HepG2 (cell line): ENCODE data around the gene MEF2B. TPM values are rescaled to one million over a fixed set of nuclear protein-coding genes. Genes with fewer than 3 reads are reported as not detected.

Experiments used
- ATAC-seq: fragments of 200-7000 bp; cut with Tn5 transposase; 3 replicates; pipeline ENCODE4 v1.9.1; 2020; ENCODE audit warnings: mild to moderate bottlenecking, moderate library complexity
- BruUV-seq: library from RNA; stranded (reverse); fragments of 400-500 nt; replicated peaks from 2 replicates; lab custom pipeline; 2021; lab: Mats Ljungman, UMichigan
- CTCF ChIA-PET: fragments of 300-600 bp; formaldehyde crosslinking; extraction: SDS; loops from one replicate; lab custom pipeline; 2021; ENCODE audit warnings: low total read pairs, inconsistent platforms, low intra/inter-chr PET ratio; lab: Yijun Ruan, JAX
- POLR2A ChIA-PET: fragments of 350-600 bp; sonication (Branson Sonifier 250); formaldehyde crosslinking; loops from one replicate; lab custom pipeline; 2020; ENCODE audit warnings: antibody characterized with exemption, inconsistent platforms; lab: Yijun Ruan, JAX
- DNase-seq: peaks from one replicate; pipeline ENCODE4 v3.0.0-alpha.2; 2015; ENCODE audit warnings: low spot score
- FAIRE-seq: peaks from 3 replicates; lab custom pipeline; 2011; peaks lifted over from hg19 to GRCh38; lab: Jason Lieb, UNC
- H2AFZ ChIP-seq: one replicate; pipeline ENCODE4 v1.6.1; 2011; ENCODE audit warnings: low read length, inconsistent platforms
- H3K27ac ChIP-seq: fragments of 300-600 bp; 3 replicates; pipeline ENCODE4 v1.8.0; 2011; ENCODE audit warnings: mixed run types, mild to moderate bottlenecking, mixed read lengths, low read length, inconsistent platforms; ENCODE audit not compliant: insufficient read depth; ENCODE audit errors: extremely low read length
- H3K27me3 ChIP-seq, 2 experiments: fragments of 200-600 bp in 1 of 2; 2 replicates in 1 of 2; 3 replicates in 1 of 2; pipeline versions ENCODE4 v1.6.0 to v1.8.0; 2011; ENCODE audit warnings: low read length in 2 of 2, mild to moderate bottlenecking in 2 of 2, moderate library complexity in 2 of 2, inconsistent platforms in 1 of 2; ENCODE audit not compliant: insufficient read depth in 2 of 2, control insufficient read depth in 1 of 2
- H3K36me3 ChIP-seq, 2 experiments: fragments of 200-600 bp in 1 of 2; replicated peaks in 1 of 2; 2 replicates in 1 of 2; 3 replicates in 1 of 2; pipeline versions ENCODE4 v1.5.1 to v1.8.0; 2011; ENCODE audit warnings: low read length in 2 of 2, inconsistent platforms in 1 of 2; ENCODE audit not compliant: insufficient read depth in 2 of 2, control insufficient read depth in 1 of 2
- H3K4me1 ChIP-seq: 2 replicates; pipeline ENCODE4 v1.5.1; 2012; ENCODE audit warnings: low read length, inconsistent platforms; ENCODE audit not compliant: insufficient read depth
- H3K4me2 ChIP-seq: 2 replicates; pipeline ENCODE4 v1.6.0; 2011; ENCODE audit warnings: low read depth, low read length, inconsistent platforms
- H3K4me3 ChIP-seq, 3 experiments: fragments of 200-600 bp in 1 of 3; sonication (generic), shearing (Covaris generic) in 1 of 3; replicated peaks in 1 of 3; 2 replicates each; pipeline ENCODE4 v1.5.1; 2011 to 2016; ENCODE audit warnings: low read length in 3 of 3, inconsistent platforms in 2 of 3, low read depth in 2 of 3, mild to moderate bottlenecking in 2 of 3, control low read depth in 1 of 3, mixed read lengths in 1 of 3; ENCODE audit not compliant: insufficient read depth in 1 of 3
- H3K79me2 ChIP-seq: one replicate; pipeline ENCODE4 v1.6.1; 2011; ENCODE audit warnings: low read length, inconsistent platforms; ENCODE audit not compliant: insufficient read depth
- H3K9ac ChIP-seq: 2 replicates; pipeline ENCODE4 v1.6.0; 2011; ENCODE audit warnings: mild to moderate bottlenecking, low read depth, low read length, inconsistent platforms; ENCODE audit not compliant: insufficient read depth
- H3K9me3 ChIP-seq: 2 replicates; pipeline ENCODE4 v1.5.1; 2012; ENCODE audit warnings: mild to moderate bottlenecking, low read length
- H4K20me1 ChIP-seq: 2 replicates; pipeline ENCODE4 v1.6.0; 2011; ENCODE audit warnings: inconsistent platforms, mild to moderate bottlenecking, low read length, moderate library complexity; ENCODE audit not compliant: insufficient read depth
- AGO2 ChIP-seq: fragments of 200-400 bp; formaldehyde crosslinking; optimal IDR thresholded peaks from 2 replicates; pipeline ENCODE3; 2017; ENCODE audit warnings: mild to moderate bottlenecking, low read depth, low read length, moderate library complexity
- SATB2 ChIP-seq: sonication (generic); formaldehyde crosslinking; IDR thresholded peaks from 2 replicates; pipeline ENCODE4 v1.5.0; 2020; ENCODE audit warnings: missing genetic modification reagents
- SP4 ChIP-seq: sonication (generic); formaldehyde crosslinking; IDR thresholded peaks from 2 replicates; pipeline ENCODE4 v1.8.1; 2023; ENCODE audit warnings: mild to moderate bottlenecking, missing genetic modification reagents
- STAG1 ChIP-seq: sonication (generic); formaldehyde crosslinking; IDR thresholded peaks from 2 replicates; pipeline ENCODE4 v1.4.0; 2020; ENCODE audit warnings: missing genetic modification reagents
- WGBS: methylation state at CpG from one replicate; pipeline ENCODE4 v1.1.6; 2017; ENCODE audit warnings: low lambda C conversion rate; 5-methylcytosine and 5-hydroxymethylcytosine counted together
- in situ Hi-C: cut with HindIII; loops from 2 replicates; pipeline ENCODE4 v1.10.0; 2017; ENCODE audit warnings: low pct_unique_long_range_greater_than_20kb; ENCODE audit not compliant: extremely low pct_ligation_motif_present
- intact Hi-C: fragments of 100-400 bp; cut with micrococcal nuclease; formaldehyde crosslinking; loops from one replicate; pipeline ENCODE4 v1.10.0; 2022; ENCODE audit not compliant: unreplicated experiment
- polyA plus RNA-seq, 8 experiments: library from polyadenylated mRNA; depleted of rRNA in 3 of 8; stranded (reverse) in 7 of 8; unstranded in 1 of 8; fragments of >200 nt; fragmentation: Illumina TruSeq in 4 of 8; extraction: Trizol in 4 of 8; gene quantifications; 2 replicates each; pipeline versions ENCODE4 v1.2.1 to v1.2.3, GENCODE V29; 2011 to 2016; ENCODE audit warnings: low read depth in 4 of 8, missing spikeins in 1 of 8, mixed read lengths in 1 of 8; ENCODE audit not compliant: insufficient read depth in 1 of 8
- total RNA-seq, 5 experiments: library from RNA; depleted of rRNA; stranded (reverse); fragments of >200 nt; fragmentation: Illumina TruSeq; extraction: Trizol; gene quantifications; 2 replicates each; pipeline ENCODE4 v1.2.3, GENCODE V29; 2016; ENCODE audit warnings: low read depth in 1 of 5

Gene MEF2B
- total and polyA plus RNA-seq, 2 of the 13 experiments (the other 11 are each of a cell fraction or from before 2014, with no cell fraction given) = 1.2 to 1.7 TPM

GRCh38 chr19:19111136-19111835, 58.8 kb downstream of the MEF2B start:
- WGBS = 69% methylated on average over 3 of the region's 15 CpGs
- Histone ChIP-seq H3K4me3 (no peak overlapping the region), H3K9ac (no peak overlapping the region), H2AFZ (no peak overlapping the region), H3K27me3 (no peaks in the 10 kb centered on the region), H4K20me1 (no peaks in the 10 kb centered on the region), H3K9me3 (no peaks in the 10 kb centered on the region), H3K4me1 (peaks cover 46% of the 10 kb centered on the region), H3K27ac (no peak overlapping the region), H3K79me2 (no peaks in the 10 kb centered on the region), H3K36me3 (no peaks in the 10 kb centered on the region), H3K4me2 (no peak overlapping the region)
- DNase-seq (no peak), ATAC-seq (no peak), FAIRE-seq (no peak)
- ChIA-PET POLR2A (no interaction called here), CTCF (no interaction called here)
- no TSS peak for BruUV-seq
- peak; percentile 32 for TF ChIP-seq AGO2
- TF ChIP-seq SATB2 (CRISPR knock-in tag) = no peak
- TF ChIP-seq STAG1 (CRISPR knock-in tag) = 0 out of 2 replicates have a peak, but pooled peaks have one; percentile 5
- intact Hi-C loops (no loop called here), in situ Hi-C loops (loop anchor here (5.0 kb wide), 1 partner anchor 54 kb away; no protein-coding TSS in a partner anchor)

- intact Hi-C loops = no loop called here
- no peak for DNase-seq
- Histone ChIP-seq H3K4me3 (no peak overlapping the region), H3K27me3 (no peaks in the 10 kb centered on the region), H3K4me2 (no peak overlapping the region), H3K79me2 (no peaks in the 10 kb centered on the region), H3K9ac (no peak overlapping the region)
- no peak for FAIRE-seq
- 98% methylated on average over 53 of the region's 66 CpGs for WGBS
- BruUV-seq = no TSS peak
- no peak for TF ChIP-seq SP4
- peak; percentile 45 for TF ChIP-seq AGO2
- TF ChIP-seq, all 625 proteins: peak for 1
- ATAC-seq = no peak
- in situ Hi-C loops = loop anchor here (5.0 kb wide), 1 partner anchor 53 kb away; no protein-coding TSS in a partner anchor
- no peaks in the 10 kb centered on the region for H3K9me3 ChIP-seq
- POLR2A ChIA-PET = interaction anchor here (1.4 kb wide), 1 partner anchor 11 kb away, joined by 5 read pairs; no protein-coding TSS in a partner anchor
- peaks cover 49% of the 10 kb centered on the region for H3K4me1 ChIP-seq
- H2AFZ ChIP-seq = no peak overlapping the region
- H3K27ac ChIP-seq = no peak overlapping the region
- CTCF ChIA-PET = no interaction called here
- no peaks in the 10 kb centered on the region for H3K36me3 ChIP-seq
- no peaks in the 10 kb centered on the region for H4K20me1 ChIP-seq
Measured at GRCh38 chr19:19110410-19111135, 59.5 kb downstream of the MEF2B start.
